ENCODE results near the gene SELENON. TPM values are rescaled to one million over a fixed set of nuclear protein-coding genes. Genes with fewer than 3 reads are reported as not detected.

The SELENON gene
- total RNA-seq, 1 donor from 2014 or later, result 87.1 TPM

DNA sequence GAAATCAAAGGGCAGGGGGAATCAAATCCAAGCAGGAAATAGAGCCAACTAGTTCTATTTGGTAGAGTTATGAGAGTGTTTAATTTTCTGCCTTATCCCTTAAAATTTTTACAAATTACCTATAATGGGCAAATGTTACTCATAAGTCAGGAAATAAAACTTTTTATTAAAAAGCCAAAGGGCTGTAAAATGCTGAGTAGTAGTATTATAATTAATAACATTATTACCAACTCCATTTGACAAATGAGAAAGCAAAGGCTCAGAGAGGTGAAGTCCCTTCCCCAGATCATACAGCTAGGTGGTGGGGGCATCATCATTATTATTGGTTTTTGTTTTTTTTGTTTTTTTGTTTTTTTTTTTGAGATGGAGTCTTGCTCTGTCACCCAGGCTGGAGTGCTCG is 3.4 kb downstream of the SELENON start:
- Mint-ChIP-seq H3K27me3 (no peaks in the 10 kb centered on the region), H3K4me1 (ENCODE audit: low read depth) (peaks cover 10% of the 10 kb centered on the region), H3K36me3 (ENCODE audit: insufficient read depth) (peaks cover 2% of the 10 kb centered on the region), H3K27ac (no peak overlapping the region), H3K9me3 (ENCODE audit: low read depth) (no peaks in the 10 kb centered on the region), H3K4me3 (ENCODE audit: low read depth) (no peak overlapping the region)
- TF ChIP-seq, protein P1, sequence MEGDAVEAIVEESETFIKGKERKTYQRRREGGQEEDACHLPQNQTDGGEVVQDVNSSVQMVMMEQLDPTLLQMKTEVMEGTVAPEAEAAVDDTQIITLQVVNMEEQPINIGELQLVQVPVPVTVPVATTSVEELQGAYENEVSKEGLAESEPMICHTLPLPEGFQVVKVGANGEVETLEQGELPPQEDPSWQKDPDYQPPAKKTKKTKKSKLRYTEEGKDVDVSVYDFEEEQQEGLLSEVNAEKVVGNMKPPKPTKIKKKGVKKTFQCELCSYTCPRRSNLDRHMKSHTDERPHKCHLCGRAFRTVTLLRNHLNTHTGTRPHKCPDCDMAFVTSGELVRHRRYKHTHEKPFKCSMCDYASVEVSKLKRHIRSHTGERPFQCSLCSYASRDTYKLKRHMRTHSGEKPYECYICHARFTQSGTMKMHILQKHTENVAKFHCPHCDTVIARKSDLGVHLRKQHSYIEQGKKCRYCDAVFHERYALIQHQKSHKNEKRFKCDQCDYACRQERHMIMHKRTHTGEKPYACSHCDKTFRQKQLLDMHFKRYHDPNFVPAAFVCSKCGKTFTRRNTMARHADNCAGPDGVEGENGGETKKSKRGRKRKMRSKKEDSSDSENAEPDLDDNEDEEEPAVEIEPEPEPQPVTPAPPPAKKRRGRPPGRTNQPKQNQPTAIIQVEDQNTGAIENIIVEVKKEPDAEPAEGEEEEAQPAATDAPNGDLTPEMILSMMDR (IDR thresholded peaks at IDR 0.05; ENCODE audit: unreplicated experiment), result no peak
- no peak for DNase-seq (ENCODE audit: low spot score, unreplicated experiment)

DNA sequence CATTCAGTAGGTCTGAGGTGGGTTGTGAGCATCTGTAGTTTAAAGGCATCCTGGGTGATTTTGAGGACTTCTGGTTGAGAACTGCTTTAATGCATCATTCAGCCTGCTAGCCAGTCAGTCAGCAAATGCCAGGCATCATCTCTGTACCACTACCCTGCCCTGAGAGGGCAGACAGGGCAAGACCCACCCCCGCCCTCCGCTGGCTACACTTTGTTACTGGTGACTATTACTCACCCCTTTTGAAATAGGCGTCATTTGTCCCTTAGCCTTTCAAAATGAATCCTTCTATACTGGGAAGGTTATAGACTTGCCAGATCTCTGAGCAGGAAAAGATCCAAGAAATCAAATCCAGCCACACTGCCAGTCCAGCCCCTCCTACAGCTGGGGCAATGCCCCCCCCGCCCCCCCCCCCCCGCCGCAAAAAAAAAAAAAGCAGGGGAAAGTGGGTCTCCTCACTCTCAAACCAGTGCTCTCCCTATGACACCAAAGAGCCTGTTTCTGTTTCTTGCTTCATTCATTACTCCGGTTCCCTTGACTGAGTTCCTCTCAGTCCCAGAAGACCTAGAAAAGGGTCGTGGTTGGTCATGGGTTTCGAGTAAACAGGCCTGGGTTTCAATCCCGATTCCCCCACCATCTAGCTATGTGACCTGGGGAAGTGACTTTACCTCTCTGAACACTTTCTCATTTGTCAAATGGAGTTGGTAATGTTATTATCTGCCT is 4.4 kb downstream of the SELENON start:
- Mint-ChIP-seq H3K27ac (no peak overlapping the region), H3K27me3 (no peaks in the 10 kb centered on the region), H3K4me3 (ENCODE audit: low read depth) (no peak overlapping the region), H3K4me1 (ENCODE audit: low read depth) (peaks cover 8% of the 10 kb centered on the region), H3K9me3 (ENCODE audit: low read depth) (no peaks in the 10 kb centered on the region), H3K36me3 (ENCODE audit: insufficient read depth) (peaks cover 2% of the 10 kb centered on the region)
- TF ChIP-seq, protein P1 (IDR thresholded peaks at IDR 0.05; ENCODE audit: unreplicated experiment), result no peak
- DNase-seq (ENCODE audit: low spot score, unreplicated experiment), result no peak

DNA sequence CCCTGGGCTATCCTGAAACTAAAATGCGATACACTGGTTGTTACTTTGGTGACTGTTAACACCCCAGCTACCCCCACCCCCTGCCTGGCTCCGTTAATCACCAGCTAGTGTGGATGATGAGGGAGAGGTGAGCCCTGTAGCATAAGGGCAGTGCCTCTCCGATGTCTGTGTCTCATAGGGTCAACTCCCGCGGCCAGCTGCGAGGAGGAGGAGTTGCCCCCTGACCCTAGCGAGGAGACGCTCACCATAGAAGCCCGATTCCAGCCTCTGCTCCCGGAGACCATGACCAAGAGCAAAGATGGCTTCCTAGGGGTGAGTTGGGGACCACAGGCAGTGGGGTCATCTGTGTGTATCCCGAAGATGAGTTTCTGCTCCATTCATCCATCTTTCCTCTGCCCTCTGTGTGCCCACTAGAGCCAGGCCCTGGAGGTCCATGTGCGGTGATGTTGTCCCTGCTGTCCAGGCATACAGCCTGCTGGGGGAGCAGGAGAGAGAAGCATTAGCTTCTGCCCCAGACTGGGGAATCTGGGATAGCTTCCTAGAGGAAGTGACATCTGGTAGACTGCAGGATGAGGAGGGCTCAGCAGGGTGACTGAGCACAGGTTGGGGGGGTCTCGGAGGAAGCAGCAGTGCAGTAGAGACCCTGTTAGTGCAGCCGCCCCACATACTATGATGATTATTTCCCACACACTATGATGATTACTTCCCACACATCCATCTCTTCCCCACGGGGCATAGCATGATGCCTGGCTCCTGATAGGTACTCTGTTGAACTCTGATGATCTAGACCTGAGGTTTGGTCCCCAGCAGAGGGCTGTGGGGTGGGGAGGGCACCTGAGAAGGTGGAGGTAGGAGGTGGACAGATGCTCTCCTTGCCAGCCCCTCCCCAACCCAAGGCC is 5.2 kb downstream of the SELENON start:
- no peak overlapping the region for H3K4me3 Mint-ChIP-seq (ENCODE audit: low read depth)
- no peak for DNase-seq (ENCODE audit: low spot score, unreplicated experiment)
- no peaks in the 10 kb centered on the region for H3K9me3 Mint-ChIP-seq (ENCODE audit: low read depth)
- peaks cover 6% of the 10 kb centered on the region for H3K4me1 Mint-ChIP-seq (ENCODE audit: low read depth)
- H3K36me3 Mint-ChIP-seq (ENCODE audit: insufficient read depth), result peaks cover 4% of the 10 kb centered on the region
- TF ChIP-seq, protein P1 (IDR thresholded peaks at IDR 0.05; ENCODE audit: unreplicated experiment), result no peak
- H3K27me3 Mint-ChIP-seq, result no peaks in the 10 kb centered on the region
- H3K27ac Mint-ChIP-seq, result no peak overlapping the region

DNA sequence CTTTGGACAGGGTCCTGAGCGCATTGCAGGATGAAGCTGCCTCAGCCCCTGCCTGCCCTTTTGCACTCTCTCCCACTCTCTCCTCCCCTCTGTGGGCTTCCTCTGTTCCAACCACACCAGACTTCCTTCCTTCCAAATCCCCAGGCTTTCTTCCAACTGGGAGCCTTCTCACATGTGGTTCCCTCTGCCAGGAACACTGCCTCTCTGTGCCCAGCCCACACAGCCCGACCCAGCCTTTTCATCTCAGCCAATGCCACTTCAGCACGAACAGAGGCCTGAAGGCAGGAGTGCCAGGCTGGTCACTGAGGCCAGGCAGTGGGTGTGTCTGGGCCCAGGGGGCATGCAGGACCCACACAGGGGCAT is 5.9 kb downstream of the SELENON start:
- Mint-ChIP-seq H3K9me3 (ENCODE audit: low read depth) (no peaks in the 10 kb centered on the region), H3K27me3 (no peaks in the 10 kb centered on the region)

DNA sequence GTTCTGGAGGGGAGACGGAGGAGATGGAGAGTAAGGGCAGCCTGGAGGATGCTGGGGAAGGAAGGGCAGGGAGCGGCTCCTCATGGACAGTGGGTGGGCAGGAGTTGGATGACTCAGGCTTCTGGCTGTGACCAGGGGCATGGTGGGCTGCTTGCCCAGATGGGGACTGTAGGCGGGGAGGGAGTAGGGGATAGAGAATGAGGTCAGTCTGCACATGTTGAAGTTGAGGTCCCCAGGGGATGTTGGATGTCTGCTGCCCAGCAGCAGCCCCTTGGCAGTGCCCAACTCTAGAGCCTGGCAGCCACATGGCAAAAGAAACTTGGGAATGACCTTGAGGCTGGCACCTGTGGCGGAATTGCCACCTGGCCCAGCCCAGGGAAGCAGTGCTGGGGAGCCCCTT is 6.4 kb downstream of the SELENON start:
- H3K9me3 Mint-ChIP-seq (ENCODE audit: low read depth), result no peaks in the 10 kb centered on the region

More for the DNA sequence above, 5.9 kb downstream of the SELENON start:
- no peak overlapping the region for H3K4me3 Mint-ChIP-seq (ENCODE audit: low read depth)
- peaks cover 3% of the 10 kb centered on the region for H3K4me1 Mint-ChIP-seq (ENCODE audit: low read depth)
- no peak overlapping the region for H3K27ac Mint-ChIP-seq
- TF ChIP-seq, protein P1 (IDR thresholded peaks at IDR 0.05; ENCODE audit: unreplicated experiment), result no peak
- DNase-seq (ENCODE audit: low spot score, unreplicated experiment), result no peak
- peaks cover 4% of the 10 kb centered on the region for H3K36me3 Mint-ChIP-seq (ENCODE audit: insufficient read depth)

More for the DNA sequence above, 6.4 kb downstream of the SELENON start:
- H3K27me3 Mint-ChIP-seq, result no peaks in the 10 kb centered on the region
- no peak overlapping the region for H3K4me3 Mint-ChIP-seq (ENCODE audit: low read depth)
- H3K36me3 Mint-ChIP-seq (ENCODE audit: insufficient read depth), result peaks cover 4% of the 10 kb centered on the region
- H3K4me1 Mint-ChIP-seq (ENCODE audit: low read depth), result peaks cover 3% of the 10 kb centered on the region
- DNase-seq (ENCODE audit: low spot score, unreplicated experiment), result no peak
- TF ChIP-seq, protein P1 (IDR thresholded peaks at IDR 0.05; ENCODE audit: unreplicated experiment), result no peak
- H3K27ac Mint-ChIP-seq, result no peak overlapping the region
